Measurements from ENCODE around the gene BCL2L14.

BCL2L14 gene

GRCh38 chr12:12051668-12052067, 19.1 kb upstream of the BCL2L14 start:
- H3K27ac ChIP-seq (ENCODE audit: poor library complexity, severe bottlenecking) = no peak overlapping the region
- H3K36me3 ChIP-seq (ENCODE audit: low read depth) = no peaks in the 10 kb centered on the region
- no peak overlapping the region for H3K4me3 ChIP-seq (ENCODE audit: severe bottlenecking)
- DNase-seq (ENCODE audit: low spot score) (no peak), ATAC-seq (ENCODE audit: low read depth) (no peak)
- no peaks in the 10 kb centered on the region for H3K27me3 ChIP-seq (ENCODE audit: insufficient read depth, poor library complexity, severe bottlenecking)
- no peak for TF ChIP-seq CTCF (IDR thresholded peaks at IDR 0.05; ENCODE audit: poor library complexity, severe bottlenecking)
- no peaks in the 10 kb centered on the region for H3K9me3 ChIP-seq (ENCODE audit: severe bottlenecking)
- no peaks in the 10 kb centered on the region for H3K4me1 ChIP-seq (ENCODE audit: insufficient read depth, poor library complexity, severe bottlenecking)

GRCh38 chr12:12054993-12055392, 15.7 kb upstream of the BCL2L14 start:
- Histone ChIP-seq H3K27ac (ENCODE audit: poor library complexity, severe bottlenecking) (no peak overlapping the region), H3K36me3 (ENCODE audit: low read depth) (no peaks in the 10 kb centered on the region), H3K4me3 (ENCODE audit: severe bottlenecking) (no peak overlapping the region), H3K4me1 (ENCODE audit: insufficient read depth, poor library complexity, severe bottlenecking) (no peaks in the 10 kb centered on the region), H3K27me3 (ENCODE audit: insufficient read depth, poor library complexity, severe bottlenecking) (no peaks in the 10 kb centered on the region), H3K9me3 (ENCODE audit: severe bottlenecking) (no peaks in the 10 kb centered on the region)
- DNase-seq (ENCODE audit: low spot score) = no peak
- no peak for ATAC-seq (ENCODE audit: low read depth)
- TF ChIP-seq CTCF (IDR thresholded peaks at IDR 0.05; ENCODE audit: poor library complexity, severe bottlenecking) = no peak

GRCh38 chr12:12056951-12057350, 13.8 kb upstream of the BCL2L14 start:
- Histone ChIP-seq H3K4me1 (ENCODE audit: insufficient read depth, poor library complexity, severe bottlenecking) (no peaks in the 10 kb centered on the region), H3K4me3 (ENCODE audit: severe bottlenecking) (no peak overlapping the region), H3K36me3 (ENCODE audit: low read depth) (no peaks in the 10 kb centered on the region), H3K27me3 (ENCODE audit: insufficient read depth, poor library complexity, severe bottlenecking) (no peaks in the 10 kb centered on the region), H3K27ac (ENCODE audit: poor library complexity, severe bottlenecking) (no peak overlapping the region), H3K9me3 (ENCODE audit: severe bottlenecking) (no peaks in the 10 kb centered on the region)
- no peak for ATAC-seq (ENCODE audit: low read depth)
- TF ChIP-seq CTCF (IDR thresholded peaks at IDR 0.05; ENCODE audit: poor library complexity, severe bottlenecking) = no peak
- DNase-seq (ENCODE audit: low spot score) = no peak

- no peaks in the 10 kb centered on the region for H3K36me3 ChIP-seq (ENCODE audit: low read depth)
- no peaks in the 10 kb centered on the region for H3K9me3 ChIP-seq (ENCODE audit: severe bottlenecking)
- TF ChIP-seq CTCF (IDR thresholded peaks at IDR 0.05; ENCODE audit: poor library complexity, severe bottlenecking) = no peak
- no peak for DNase-seq (ENCODE audit: low spot score)
- no peaks in the 10 kb centered on the region for H3K27me3 ChIP-seq (ENCODE audit: insufficient read depth, poor library complexity, severe bottlenecking)
- no peak for ATAC-seq (ENCODE audit: low read depth)
- H3K27ac ChIP-seq (ENCODE audit: poor library complexity, severe bottlenecking) = no peak overlapping the region
- no peaks in the 10 kb centered on the region for H3K4me1 ChIP-seq (ENCODE audit: insufficient read depth, poor library complexity, severe bottlenecking)
- H3K4me3 ChIP-seq (ENCODE audit: severe bottlenecking) = no peak overlapping the region
Observed at GRCh38 chr12:12064596-12064995, 6.1 kb upstream of the BCL2L14 start.

- no peak for TF ChIP-seq CTCF (IDR thresholded peaks at IDR 0.05; ENCODE audit: poor library complexity, severe bottlenecking)
- no peak overlapping the region for H3K4me3 ChIP-seq (ENCODE audit: severe bottlenecking)
- H3K9me3 ChIP-seq (ENCODE audit: severe bottlenecking) = no peaks in the 10 kb centered on the region
- ATAC-seq (ENCODE audit: low read depth) (no peak), DNase-seq (ENCODE audit: low spot score) (no peak)
- H3K36me3 ChIP-seq (ENCODE audit: low read depth) = no peaks in the 10 kb centered on the region
- no peaks in the 10 kb centered on the region for H3K4me1 ChIP-seq (ENCODE audit: insufficient read depth, poor library complexity, severe bottlenecking)
- H3K27me3 ChIP-seq (ENCODE audit: insufficient read depth, poor library complexity, severe bottlenecking) = no peaks in the 10 kb centered on the region
- H3K27ac ChIP-seq (ENCODE audit: poor library complexity, severe bottlenecking) = no peak overlapping the region
Observed at GRCh38 chr12:12068751-12069150, 2.0 kb upstream of the BCL2L14 start.

Data from RWPE2 (cell line).